ENCODE data around the gene CELA2A. TPM values are rescaled to one million over a fixed set of nuclear protein-coding genes. Genes with fewer than 3 reads are reported as not detected.

Gene CELA2A
- total and polyA plus RNA-seq, 8 donors = 360 to 20,184 (median 3,756) TPM

- no peaks in the 10 kb centered on the region for H3K9me3 ChIP-seq
- peaks cover 0 to 5% (median 0%) of the 10 kb centered on the region in 3 donors for H3K36me3 ChIP-seq
- H3K27ac ChIP-seq = no peak overlapping the region
- DNase-seq (peak in 2 of 6 donors; percentile 2 to 18), ATAC-seq (peak in 2 of 4 donors; percentile 32 to 37), FAIRE-seq (no peak)
- no peaks in the 10 kb centered on the region for H3K27me3 ChIP-seq
- TF ChIP-seq CTCF (IDR thresholded peaks at IDR 0.05) = no peak
- H3K4me1 ChIP-seq = peaks cover 0 to 8% (median 3%) of the 10 kb centered on the region in 3 donors
- H3K4me3 ChIP-seq = no peak overlapping the region
- 42 to 46% methylated on average over 12 of the region's 12 CpGs for WGBS, 2 donors
- intact Hi-C loops (cut with DNase I) = loop anchor here in 1 of 3 donors (10.0 kb wide), 1 partner anchor 194 kb away; no protein-coding TSS in a partner anchor
These were observed 52.4 kb downstream of the CELA2A start for GRCh38 chr1:15508700-15509487.

GRCh38 chr1:15509586-15509985, 53.1 kb downstream of the CELA2A start:
- no peaks in the 10 kb centered on the region for H3K9me3 ChIP-seq
- H3K4me1 ChIP-seq = peaks cover 0 to 8% (median 3%) of the 10 kb centered on the region in 3 donors
- H3K27me3 ChIP-seq = no peaks in the 10 kb centered on the region
- H3K27ac ChIP-seq = no peak overlapping the region
- DNase-seq = no peak
- ATAC-seq = no peak
- WGBS, 2 donors = 77 to 79% methylated on average over 7 of the region's 7 CpGs
- no peak for FAIRE-seq
- no peak for TF ChIP-seq CTCF (IDR thresholded peaks at IDR 0.05)
- no peak overlapping the region for H3K4me3 ChIP-seq
- H3K36me3 ChIP-seq = peaks cover 0 to 5% (median 0%) of the 10 kb centered on the region in 3 donors
- intact Hi-C loops (cut with DNase I) = loop anchor here in 1 of 3 donors (10.0 kb wide), 1 partner anchor 195 kb away; no protein-coding TSS in a partner anchor

DNA sequence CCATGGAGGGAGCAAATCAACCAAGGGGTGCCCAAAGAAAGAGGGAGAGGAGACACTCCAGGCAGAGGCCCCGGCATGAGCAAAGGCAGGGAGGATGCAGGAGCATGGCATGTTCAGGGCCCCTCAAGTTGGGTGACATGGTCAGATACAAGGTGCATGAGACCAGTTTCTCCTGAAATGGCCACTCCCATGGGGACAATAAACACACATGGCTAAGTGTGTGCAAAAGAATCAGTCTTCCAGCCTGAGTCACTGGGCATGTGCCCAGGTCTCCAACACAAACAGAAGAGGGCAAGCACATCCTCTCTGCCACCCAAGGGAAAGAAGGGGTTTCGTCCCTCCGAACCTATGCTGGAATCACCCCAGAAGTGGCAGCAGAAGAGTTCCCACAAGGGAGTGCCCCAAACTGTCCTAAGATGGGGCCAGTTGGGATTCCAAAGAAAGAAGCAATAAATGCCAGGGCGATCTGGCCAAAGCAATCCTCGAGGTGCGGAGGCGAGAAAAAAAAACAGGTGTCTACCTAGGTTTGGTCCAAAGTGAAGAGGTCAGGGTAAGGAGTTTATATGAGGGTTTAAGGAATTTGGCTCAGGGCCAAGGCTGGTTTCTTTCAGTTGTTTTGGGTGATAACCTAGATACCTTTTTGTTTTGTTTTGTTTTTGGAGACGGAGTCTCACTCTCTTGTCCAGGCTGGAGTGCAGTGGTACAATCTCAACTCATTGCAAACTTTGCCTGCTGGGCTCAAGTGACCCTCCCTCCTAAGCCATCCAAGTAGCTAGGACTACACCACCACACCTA, 54.3 kb downstream of the CELA2A start:
- no peak overlapping the region for H3K27ac ChIP-seq
- WGBS, 2 donors = 75 to 77% methylated on average over 8 of the region's 8 CpGs
- no peak for TF ChIP-seq CTCF (IDR thresholded peaks at IDR 0.05)
- ATAC-seq = peak in 3 of 4 donors; percentile 11 to 36 (median 33)
- H3K36me3 ChIP-seq = peaks cover 0 to 1% (median 0%) of the 10 kb centered on the region in 3 donors
- intact Hi-C loops (cut with DNase I) = no loop called here
- peaks cover 0 to 12% (median 3%) of the 10 kb centered on the region in 3 donors for H3K4me1 ChIP-seq
- FAIRE-seq = no peak
- no peaks in the 10 kb centered on the region for H3K27me3 ChIP-seq
- DNase-seq = peak in 2 of 6 donors; percentile 19 to 31
- no peak overlapping the region for H3K4me3 ChIP-seq
- H3K9me3 ChIP-seq = no peaks in the 10 kb centered on the region

DNA sequence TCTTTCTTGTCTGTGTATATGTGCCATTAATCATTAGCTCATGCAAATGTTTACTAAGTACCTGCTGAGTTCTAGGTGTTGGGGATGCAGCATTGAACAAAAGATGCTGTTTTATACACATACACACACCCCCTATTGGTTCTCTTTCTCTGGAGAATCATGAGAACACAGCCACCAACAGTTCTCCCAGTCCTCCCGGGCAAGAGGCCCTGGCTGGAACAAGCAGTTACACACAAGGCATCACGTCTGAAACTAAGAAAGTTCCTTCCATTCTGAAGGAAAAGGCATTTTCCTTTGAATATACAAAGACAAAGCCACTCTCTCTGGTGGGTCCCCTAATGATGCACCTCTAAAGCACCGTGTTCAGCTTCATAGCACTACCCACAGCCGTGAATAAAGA, 56.7 kb downstream of the CELA2A start:
- WGBS, 2 donors = 57 to 68% methylated on average over 4 of the region's 4 CpGs
- no peak for FAIRE-seq
- peaks cover 0 to 3% (median 3%) of the 10 kb centered on the region in 3 donors for H3K4me1 ChIP-seq
- H3K36me3 ChIP-seq = no peaks in the 10 kb centered on the region
- no peak overlapping the region for H3K4me3 ChIP-seq
- no peak for DNase-seq
- intact Hi-C loops (cut with DNase I) = no loop called here
- no peaks in the 10 kb centered on the region for H3K27me3 ChIP-seq
- H3K9me3 ChIP-seq = no peaks in the 10 kb centered on the region
- H3K27ac ChIP-seq = no peak overlapping the region
- TF ChIP-seq CTCF (IDR thresholded peaks at IDR 0.05) = no peak
- ATAC-seq = peak in 2 of 4 donors; percentile 29 to 40

Data from pancreas (tissue), 10 donors.